ENCODE measurements around the gene TMPRSS3.

DNA sequence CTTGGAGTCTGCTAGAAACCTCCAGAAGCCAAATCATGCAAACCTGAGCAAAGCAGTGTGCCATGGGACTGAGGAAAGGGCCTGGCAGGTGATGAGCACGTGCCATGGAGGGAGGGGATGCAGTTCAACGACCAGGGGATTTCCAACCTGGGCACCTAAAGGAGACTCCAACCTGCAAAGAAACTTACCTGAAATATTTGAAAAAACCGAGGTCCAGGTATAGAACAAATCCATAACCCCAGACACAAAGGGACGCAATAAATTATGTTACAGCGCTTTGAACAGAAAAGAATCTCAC is 16.7 kb upstream of the TMPRSS3 start:
- TF ChIP-seq POLR2AphosphoS5 (IDR thresholded peaks at IDR 0.05) (no peak), POLR2A (IDR thresholded peaks at IDR 0.05) (no peak)
- TF ChIP-seq, protein P1, sequence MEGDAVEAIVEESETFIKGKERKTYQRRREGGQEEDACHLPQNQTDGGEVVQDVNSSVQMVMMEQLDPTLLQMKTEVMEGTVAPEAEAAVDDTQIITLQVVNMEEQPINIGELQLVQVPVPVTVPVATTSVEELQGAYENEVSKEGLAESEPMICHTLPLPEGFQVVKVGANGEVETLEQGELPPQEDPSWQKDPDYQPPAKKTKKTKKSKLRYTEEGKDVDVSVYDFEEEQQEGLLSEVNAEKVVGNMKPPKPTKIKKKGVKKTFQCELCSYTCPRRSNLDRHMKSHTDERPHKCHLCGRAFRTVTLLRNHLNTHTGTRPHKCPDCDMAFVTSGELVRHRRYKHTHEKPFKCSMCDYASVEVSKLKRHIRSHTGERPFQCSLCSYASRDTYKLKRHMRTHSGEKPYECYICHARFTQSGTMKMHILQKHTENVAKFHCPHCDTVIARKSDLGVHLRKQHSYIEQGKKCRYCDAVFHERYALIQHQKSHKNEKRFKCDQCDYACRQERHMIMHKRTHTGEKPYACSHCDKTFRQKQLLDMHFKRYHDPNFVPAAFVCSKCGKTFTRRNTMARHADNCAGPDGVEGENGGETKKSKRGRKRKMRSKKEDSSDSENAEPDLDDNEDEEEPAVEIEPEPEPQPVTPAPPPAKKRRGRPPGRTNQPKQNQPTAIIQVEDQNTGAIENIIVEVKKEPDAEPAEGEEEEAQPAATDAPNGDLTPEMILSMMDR (IDR thresholded peaks at IDR 0.05) = no peak
